BJ (cell line): ENCODE data around the gene RSL1D1. TPM values are rescaled to one million over a fixed set of nuclear protein-coding genes. Genes with fewer than 3 reads are reported as not detected.

Experiments
- CTCF ChIA-PET: fragments of 350-600 bp; formaldehyde crosslinking; extraction: SDS; loops from one replicate; lab custom pipeline; 2021; ENCODE audit warnings: antibody characterized with exemption, inconsistent platforms; lab: Yijun Ruan, JAX
- POLR2A ChIA-PET: fragments of 300-600 bp; sonication (Branson Sonifier 250); formaldehyde crosslinking; extraction: SDS; loops from one replicate; lab custom pipeline; 2021; ENCODE audit warnings: antibody characterized with exemption; lab: Charles Lee
- DNase-seq: peaks from one replicate; pipeline ENCODE4 v3.0.0-alpha.2; 2011; ENCODE audit warnings: low read depth
- H3K27me3 ChIP-seq: 2 replicates; pipeline ENCODE4 v1.6.0; 2011; ENCODE audit warnings: low read length; ENCODE audit not compliant: control insufficient read depth, insufficient read depth
- H3K36me3 ChIP-seq: 2 replicates; pipeline ENCODE4 v1.5.1; 2011; ENCODE audit warnings: low read length; ENCODE audit not compliant: control insufficient read depth, insufficient read depth
- H3K4me3 ChIP-seq: 2 replicates; pipeline ENCODE4 v1.5.1; 2011; ENCODE audit warnings: low read depth, mild to moderate bottlenecking, control low read depth, low read length
- CTCF ChIP-seq: IDR thresholded peaks from 2 replicates; pipeline ENCODE4 v1.5.1; 2011; ENCODE audit warnings: low read depth, mild to moderate bottlenecking, control low read depth, inconsistent platforms, low read length, moderate library complexity; ENCODE audit not compliant: insufficient read depth
- polyA plus RNA-seq: library from polyadenylated mRNA; depleted of rRNA; stranded (reverse); fragments of >200 nt; gene quantifications from 2 replicates; pipeline ENCODE4 v1.2.3, GENCODE V29; 2011

RSL1D1 gene
- polyA plus RNA-seq, 1 experiment: 36.4 TPM

GRCh38 chr16:11805556-11805955, 45.8 kb downstream of the RSL1D1 start:
- ChIA-PET CTCF (no interaction called here), POLR2A (no interaction called here)
- no peak for DNase-seq
- no peak for TF ChIP-seq CTCF
- H3K27me3 ChIP-seq: no peaks in the 10 kb centered on the region
- H3K36me3 ChIP-seq: no peaks in the 10 kb centered on the region
- H3K4me3 ChIP-seq: no peak overlapping the region

GRCh38 chr16:11801481-11802021, 49.8 kb downstream of the RSL1D1 start:
- ChIA-PET CTCF (no interaction called here), POLR2A (no interaction called here)
- no peaks in the 10 kb centered on the region for H3K27me3 ChIP-seq
- H3K4me3 ChIP-seq: no peak overlapping the region
- DNase-seq: peak; percentile 26
- no peaks in the 10 kb centered on the region for H3K36me3 ChIP-seq
- TF ChIP-seq CTCF: no peak

DNA sequence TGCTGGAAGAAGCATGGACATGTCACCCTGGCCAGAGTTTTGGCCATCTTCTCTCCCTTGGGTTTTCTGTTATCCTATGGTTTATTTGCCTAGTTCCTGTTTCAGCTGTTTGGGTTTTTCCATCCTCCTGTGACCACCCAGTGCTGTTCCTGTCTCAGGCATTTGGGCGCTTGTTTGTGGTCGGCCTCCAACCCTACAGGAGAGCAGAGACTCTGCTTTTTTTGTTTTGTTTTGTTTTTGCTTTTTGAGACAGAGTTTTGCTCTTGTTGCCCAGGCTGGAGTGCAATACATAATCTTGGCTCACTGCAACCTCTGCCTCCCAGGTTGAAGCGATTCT, 51.0 kb downstream of the RSL1D1 start:
- no peak for TF ChIP-seq CTCF
- POLR2A ChIA-PET: no interaction called here
- no peak overlapping the region for H3K4me3 ChIP-seq
- CTCF ChIA-PET: no interaction called here
- DNase-seq: no peak
- no peaks in the 10 kb centered on the region for H3K36me3 ChIP-seq
- H3K27me3 ChIP-seq: no peaks in the 10 kb centered on the region

DNA sequence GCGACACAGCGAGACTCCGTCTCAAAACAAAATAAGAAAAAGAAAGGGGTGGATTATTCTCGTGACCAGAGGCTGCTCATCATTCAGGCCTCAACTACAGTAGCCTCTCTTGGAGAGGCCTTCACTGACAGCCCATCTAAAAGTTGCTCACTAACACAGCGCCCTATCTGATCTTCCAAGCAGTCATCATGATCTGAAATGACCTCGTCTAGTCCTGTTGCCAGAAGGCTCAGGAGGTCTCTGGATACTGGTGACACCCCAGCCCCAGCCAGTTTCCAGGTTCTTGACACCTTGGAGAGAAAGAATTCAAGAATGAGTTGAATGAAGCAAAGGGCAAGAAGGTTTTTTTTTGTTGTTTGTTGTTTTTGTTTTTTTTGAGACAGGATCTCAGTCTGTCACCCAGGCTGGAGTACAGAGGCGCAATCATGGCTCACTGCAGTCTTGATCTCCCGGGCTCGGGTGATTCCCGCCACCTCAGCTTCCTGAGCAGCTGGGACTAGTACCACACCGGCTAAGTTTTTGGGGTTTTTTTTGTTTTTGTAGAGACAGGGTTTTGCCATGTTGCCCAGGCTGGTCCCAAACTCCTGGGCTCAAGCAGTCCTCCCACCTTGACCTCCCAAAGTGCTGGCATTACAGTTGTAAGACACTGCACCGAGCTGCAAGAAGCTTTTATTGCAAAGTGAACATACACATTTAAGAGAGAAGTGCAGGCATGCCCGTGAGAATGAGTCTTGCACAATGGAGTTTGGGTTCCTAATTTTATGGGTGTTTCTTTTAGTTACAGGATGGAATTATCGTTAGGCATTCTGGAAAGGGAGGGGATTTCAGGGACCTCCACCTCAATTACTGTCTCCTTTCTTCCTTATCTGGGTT, 51.6 kb downstream of the RSL1D1 start:
- ChIA-PET POLR2A (no interaction called here), CTCF (interaction anchor here (0.6 kb wide), 1 partner anchor 16 kb away, joined by 4 read pairs; no protein-coding TSS in a partner anchor)
- no peak for DNase-seq
- no peak for TF ChIP-seq CTCF
- Histone ChIP-seq H3K4me3 (no peak overlapping the region), H3K27me3 (no peaks in the 10 kb centered on the region), H3K36me3 (no peaks in the 10 kb centered on the region)

- Histone ChIP-seq H3K4me3 (no peak overlapping the region), H3K27me3 (no peaks in the 10 kb centered on the region), H3K36me3 (no peaks in the 10 kb centered on the region)
- no peak for TF ChIP-seq CTCF
- POLR2A ChIA-PET: interaction anchor here (0.5 kb wide), 1 partner anchor 53 kb away, joined by 3 read pairs; no protein-coding TSS in a partner anchor
- CTCF ChIA-PET: interaction anchor here (0.6 to 3.8 kb wide), 4 partner anchors 8 to 56 kb away, joined by 3 to 24 read pairs (median 4); partner anchors contain the start of gene TXNDC11
- no peak for DNase-seq
Measured at GRCh38 chr16:11799017-11799381, 52.3 kb downstream of the RSL1D1 start.
